HCT116 (cell line): Measurements from ENCODE around the gene TSR1. TPM values are rescaled to one million over a fixed set of nuclear protein-coding genes. Genes with fewer than 3 reads are reported as not detected.

Experiments
- ATAC-seq: fragments of 200-7000 bp; cut with Tn5 transposase; 2 replicates; pipeline ENCODE4 v1.9.1; 2020; ENCODE audit warnings: mild to moderate bottlenecking, moderate library complexity
- BruUV-seq: library from RNA; stranded (reverse); fragments of 400-500 nt; replicated peaks from 2 replicates; lab custom pipeline; 2021; lab: Mats Ljungman, UMichigan
- CTCF ChIA-PET: fragments of 300-600 bp; sonication (Branson Sonifier 250); formaldehyde crosslinking; loops from one replicate; lab custom pipeline; 2021; ENCODE audit warnings: antibody characterized with exemption; lab: Charles Lee
- POLR2A ChIA-PET: fragments of 300-600, 350-600 bp; sonication (Branson Sonifier 250); formaldehyde crosslinking; loops from one replicate; lab custom pipeline; 2021; ENCODE audit warnings: antibody characterized with exemption; lab: Charles Lee
- RAD21 ChIA-PET, 2 experiments: fragments of 300-600 bp; sonication (Branson Sonifier 250); formaldehyde crosslinking; loops; one replicate each; lab custom pipeline; 2023; ENCODE audit warnings: low total read pairs in 2 of 2; ENCODE audit not compliant: uncharacterized antibody in 2 of 2, unreplicated experiment in 2 of 2, low non-redundant PET in 1 of 2; lab: Charles Lee
- DNase-seq: peaks from one replicate; pipeline ENCODE4 v3.0.0-alpha.2; 2010; ENCODE audit warnings: low read depth, low spot score
- H2AFZ ChIP-seq: fragments of 200-600 bp; shearing (Covaris generic), sonication (generic); 2 replicates; pipeline ENCODE4 v1.6.1; 2017; ENCODE audit warnings: low read depth, mixed run types, mixed read lengths, antibody characterized with exemption, low read length; ENCODE audit not compliant: poor library complexity, severe bottlenecking
- H3K27ac ChIP-seq: 2 replicates; pipeline ENCODE4 v1.5.1; 2012; ENCODE audit warnings: low read depth, low read length
- H3K27me3 ChIP-seq: fragments of 200-600 bp; sonication (generic); 2 replicates; pipeline ENCODE4 v1.6.1; 2016; ENCODE audit warnings: mixed run types, low read length, mixed read lengths; ENCODE audit not compliant: insufficient read depth
- H3K36me3 ChIP-seq, 2 experiments: fragments of 200-500 bp in 1 of 2; fragments of 200-600 bp in 1 of 2; sonication (Bioruptor generic) in 1 of 2; sonication (generic) in 1 of 2; 2 replicates each; pipeline versions ENCODE4 v1.5.1 to v1.6.1; 2014 to 2016; ENCODE audit warnings: low read length in 2 of 2, inconsistent platforms in 1 of 2, mixed read lengths in 1 of 2, mixed run types in 1 of 2; ENCODE audit not compliant: insufficient read depth in 2 of 2, control insufficient read depth in 1 of 2
- H3K4me1 ChIP-seq, 2 experiments: fragments of 200-600 bp in 1 of 2; sonication (generic) in 1 of 2; 2 replicates each; pipeline versions ENCODE4 v1.5.1 to v1.6.1; 2012 to 2017; ENCODE audit warnings: low read length in 2 of 2, inconsistent platforms in 1 of 2, mild to moderate bottlenecking in 1 of 2, mixed read lengths in 1 of 2, mixed run types in 1 of 2, moderate library complexity in 1 of 2; ENCODE audit not compliant: insufficient read depth in 2 of 2, control insufficient read depth in 1 of 2
- H3K4me2 ChIP-seq: fragments of 200-600 bp; sonication (generic); 2 replicates; pipeline ENCODE4 v1.6.1; 2017; ENCODE audit warnings: mixed run types, low read length, mixed read lengths
- H3K4me3 ChIP-seq, 2 experiments: fragments of 200-600 bp in 1 of 2; sonication (generic) in 1 of 2; replicated peaks in 1 of 2; 2 replicates each; pipeline ENCODE4 v1.5.1; 2011 to 2016; ENCODE audit warnings: low read length in 2 of 2, control low read depth in 1 of 2, low read depth in 1 of 2, mild to moderate bottlenecking in 1 of 2, mixed read lengths in 1 of 2, mixed run types in 1 of 2
- H3K79me2 ChIP-seq: fragments of 200-600 bp; sonication (generic); 2 replicates; pipeline ENCODE4 v1.6.1; 2017; ENCODE audit warnings: mild to moderate bottlenecking, mixed run types, low read length, moderate library complexity, mixed read lengths; ENCODE audit not compliant: insufficient read depth
- H3K9ac ChIP-seq: fragments of 200-600 bp; sonication (generic); 2 replicates; pipeline ENCODE4 v1.6.1; 2016; ENCODE audit warnings: low read length, mixed read lengths
- H3K9me2 ChIP-seq: fragments of 200-600 bp; sonication (generic), shearing (Covaris generic); 2 replicates; pipeline ENCODE4 v1.6.1; 2017; ENCODE audit warnings: mixed run types, mild to moderate bottlenecking, moderate library complexity; ENCODE audit not compliant: insufficient read depth
- H3K9me3 ChIP-seq, 2 experiments: fragments of 200-500 bp in 1 of 2; fragments of 200-600 bp in 1 of 2; sonication (Bioruptor generic) in 1 of 2; sonication (generic) in 1 of 2; 2 replicates each; pipeline ENCODE4 v1.6.1; 2014 to 2017; ENCODE audit warnings: low read length in 2 of 2, mixed read lengths in 2 of 2, inconsistent platforms in 1 of 2, low read depth in 1 of 2, mild to moderate bottlenecking in 1 of 2, mixed run types in 1 of 2, moderate library complexity in 1 of 2; ENCODE audit not compliant: control insufficient read depth in 1 of 2, insufficient read depth in 1 of 2
- H4K20me1 ChIP-seq: fragments of 200-600 bp; sonication (generic), shearing (Covaris generic); 2 replicates; pipeline ENCODE4 v1.6.1; 2017; ENCODE audit warnings: mixed run types, mild to moderate bottlenecking, moderate library complexity; ENCODE audit not compliant: insufficient read depth
- CBX3 ChIP-seq: IDR thresholded peaks from 2 replicates; pipeline ENCODE4 v1.6.1; 2012; ENCODE audit warnings: low read depth
- ELF1 ChIP-seq: IDR thresholded peaks from 2 replicates; pipeline ENCODE4 v1.6.1; 2012; ENCODE audit warnings: low read depth, borderline replicate concordance
- POLR2AphosphoS5 ChIP-seq: IDR thresholded peaks from 2 replicates; pipeline ENCODE4 v1.6.1; 2011; ENCODE audit warnings: mild to moderate bottlenecking, low read depth, low read length, moderate library complexity
- SIN3A ChIP-seq: IDR thresholded peaks from 2 replicates; pipeline ENCODE4 v1.6.1; 2012; ENCODE audit warnings: low read depth
- SRF ChIP-seq: IDR thresholded peaks from 2 replicates; pipeline ENCODE4 v1.6.1; 2012; ENCODE audit warnings: low read depth
- ZBTB33 ChIP-seq: IDR thresholded peaks from 2 replicates; pipeline ENCODE4 v1.6.1; 2011; ENCODE audit warnings: mild to moderate bottlenecking, low read length, moderate library complexity; ENCODE audit not compliant: insufficient replicate concordance; ENCODE audit errors: extremely low read depth
- ZFX ChIP-seq: fragments of 450-650 bp; IDR thresholded peaks from 2 replicates; pipeline ENCODE4 v1.6.1; 2017
- ZNF274 ChIP-seq: fragments of 200-500 bp; sonication (Bioruptor generic); IDR thresholded peaks from 2 replicates; pipeline ENCODE4 v1.6.1; 2014; ENCODE audit warnings: mild to moderate bottlenecking, low read depth, low read length, inconsistent platforms
- intact Hi-C: fragments of 100-400 bp; cut with micrococcal nuclease; formaldehyde crosslinking; loops from 2 replicates; pipeline ENCODE4 v1.10.0; 2022
- total RNA-seq: library from RNA; stranded (reverse); gene quantifications from one replicate; pipeline ENCODE4 v1.2.1, GENCODE V29; 2021; ENCODE audit not compliant: unreplicated experiment
- TF ChIP-seq, protein P1 (sequence below): IDR thresholded peaks from 2 replicates; pipeline ENCODE4 v1.6.1; 2012; ENCODE audit warnings: low read depth
- TF ChIP-seq, protein P2 (sequence below): IDR thresholded peaks from 2 replicates; pipeline ENCODE4 v1.6.1; 2012

The TSR1 gene
- total RNA-seq, 1 experiment from 2014 or later: 77.2 TPM

GRCh38 chr17:2379489-2380225, 43.4 kb upstream of the TSR1 start:
- Histone ChIP-seq H3K4me1 (peaks cover 0 to 8% of the 10 kb centered on the region in 2 experiments; a peak in 1 of 4 replicates), H3K79me2 (no peaks in the 10 kb centered on the region), H3K9me2 (no peaks in the 10 kb centered on the region), H4K20me1 (no peaks in the 10 kb centered on the region), H3K4me2 (no peak overlapping the region), H3K9ac (no peak overlapping the region), H3K27ac (no peak overlapping the region), H3K27me3 (no peaks in the 10 kb centered on the region), H3K36me3 (peaks cover 3 to 4% of the 10 kb centered on the region in 2 experiments; a peak in 3 of 4 replicates), H2AFZ (no peak overlapping the region), H3K9me3 (no peaks in the 10 kb centered on the region), H3K4me3 (no peak overlapping the region)
- ChIA-PET POLR2A (no interaction called here), RAD21 (no interaction called here), CTCF (interaction anchor here (1.0 to 6.3 kb wide), 2 partner anchors 36 to 38 kb away, joined by 3 to 351 read pairs; no protein-coding TSS in a partner anchor)
- ATAC-seq (no peak), DNase-seq (no peak)
- intact Hi-C loops: no loop called here
- no TSS peak for BruUV-seq
- TF ChIP-seq, protein P1, sequence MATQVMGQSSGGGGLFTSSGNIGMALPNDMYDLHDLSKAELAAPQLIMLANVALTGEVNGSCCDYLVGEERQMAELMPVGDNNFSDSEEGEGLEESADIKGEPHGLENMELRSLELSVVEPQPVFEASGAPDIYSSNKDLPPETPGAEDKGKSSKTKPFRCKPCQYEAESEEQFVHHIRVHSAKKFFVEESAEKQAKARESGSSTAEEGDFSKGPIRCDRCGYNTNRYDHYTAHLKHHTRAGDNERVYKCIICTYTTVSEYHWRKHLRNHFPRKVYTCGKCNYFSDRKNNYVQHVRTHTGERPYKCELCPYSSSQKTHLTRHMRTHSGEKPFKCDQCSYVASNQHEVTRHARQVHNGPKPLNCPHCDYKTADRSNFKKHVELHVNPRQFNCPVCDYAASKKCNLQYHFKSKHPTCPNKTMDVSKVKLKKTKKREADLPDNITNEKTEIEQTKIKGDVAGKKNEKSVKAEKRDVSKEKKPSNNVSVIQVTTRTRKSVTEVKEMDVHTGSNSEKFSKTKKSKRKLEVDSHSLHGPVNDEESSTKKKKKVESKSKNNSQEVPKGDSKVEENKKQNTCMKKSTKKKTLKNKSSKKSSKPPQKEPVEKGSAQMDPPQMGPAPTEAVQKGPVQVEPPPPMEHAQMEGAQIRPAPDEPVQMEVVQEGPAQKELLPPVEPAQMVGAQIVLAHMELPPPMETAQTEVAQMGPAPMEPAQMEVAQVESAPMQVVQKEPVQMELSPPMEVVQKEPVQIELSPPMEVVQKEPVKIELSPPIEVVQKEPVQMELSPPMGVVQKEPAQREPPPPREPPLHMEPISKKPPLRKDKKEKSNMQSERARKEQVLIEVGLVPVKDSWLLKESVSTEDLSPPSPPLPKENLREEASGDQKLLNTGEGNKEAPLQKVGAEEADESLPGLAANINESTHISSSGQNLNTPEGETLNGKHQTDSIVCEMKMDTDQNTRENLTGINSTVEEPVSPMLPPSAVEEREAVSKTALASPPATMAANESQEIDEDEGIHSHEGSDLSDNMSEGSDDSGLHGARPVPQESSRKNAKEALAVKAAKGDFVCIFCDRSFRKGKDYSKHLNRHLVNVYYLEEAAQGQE: no peak
- 0 out of 2 replicates have a peak, but pooled peaks have one; percentile 14 for TF ChIP-seq POLR2AphosphoS5

GRCh38 chr17:2378905-2379304, 42.6 kb upstream of the TSR1 start:
- CTCF ChIA-PET: interaction anchor here (1.0 kb wide), 1 partner anchor 37 kb away, joined by 3 read pairs; no protein-coding TSS in a partner anchor
- H3K4me3 ChIP-seq: no peak overlapping the region
- H3K79me2 ChIP-seq: no peaks in the 10 kb centered on the region
- intact Hi-C loops: no loop called here
- no peaks in the 10 kb centered on the region for H4K20me1 ChIP-seq
- H3K27me3 ChIP-seq: no peaks in the 10 kb centered on the region
- no peak overlapping the region for H2AFZ ChIP-seq
- POLR2A ChIA-PET: no interaction called here
- no peak overlapping the region for H3K27ac ChIP-seq
- H3K9me3 ChIP-seq: no peaks in the 10 kb centered on the region
- no peak overlapping the region for H3K4me2 ChIP-seq
- DNase-seq: no peak
- peaks cover 0 to 8% of the 10 kb centered on the region in 2 experiments; a peak in 1 of 4 replicates for H3K4me1 ChIP-seq
- no peak overlapping the region for H3K9ac ChIP-seq
- no TSS peak for BruUV-seq
- H3K9me2 ChIP-seq: no peaks in the 10 kb centered on the region
- RAD21 ChIA-PET: no interaction called here
- ATAC-seq: no peak
- peaks cover 3 to 4% of the 10 kb centered on the region in 2 experiments; a peak in 3 of 4 replicates for H3K36me3 ChIP-seq
- TF ChIP-seq ZBTB33 (no peak), ZNF274 (no peak), ELF1 (no peak), SIN3A (no peak), SRF (no peak), CBX3 (no peak), ZFX (no peak)
- TF ChIP-seq, protein P2, sequence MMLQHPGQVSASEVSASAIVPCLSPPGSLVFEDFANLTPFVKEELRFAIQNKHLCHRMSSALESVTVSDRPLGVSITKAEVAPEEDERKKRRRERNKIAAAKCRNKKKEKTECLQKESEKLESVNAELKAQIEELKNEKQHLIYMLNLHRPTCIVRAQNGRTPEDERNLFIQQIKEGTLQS: no peak
